ENCODE data around the gene FGFRL1.
"Not testable (repeated sequence)": the region's sequence is repeated elsewhere in the genome, so short reads cannot be mapped to it uniquely, and the experiment has no call there.

Gene FGFRL1

DNA sequence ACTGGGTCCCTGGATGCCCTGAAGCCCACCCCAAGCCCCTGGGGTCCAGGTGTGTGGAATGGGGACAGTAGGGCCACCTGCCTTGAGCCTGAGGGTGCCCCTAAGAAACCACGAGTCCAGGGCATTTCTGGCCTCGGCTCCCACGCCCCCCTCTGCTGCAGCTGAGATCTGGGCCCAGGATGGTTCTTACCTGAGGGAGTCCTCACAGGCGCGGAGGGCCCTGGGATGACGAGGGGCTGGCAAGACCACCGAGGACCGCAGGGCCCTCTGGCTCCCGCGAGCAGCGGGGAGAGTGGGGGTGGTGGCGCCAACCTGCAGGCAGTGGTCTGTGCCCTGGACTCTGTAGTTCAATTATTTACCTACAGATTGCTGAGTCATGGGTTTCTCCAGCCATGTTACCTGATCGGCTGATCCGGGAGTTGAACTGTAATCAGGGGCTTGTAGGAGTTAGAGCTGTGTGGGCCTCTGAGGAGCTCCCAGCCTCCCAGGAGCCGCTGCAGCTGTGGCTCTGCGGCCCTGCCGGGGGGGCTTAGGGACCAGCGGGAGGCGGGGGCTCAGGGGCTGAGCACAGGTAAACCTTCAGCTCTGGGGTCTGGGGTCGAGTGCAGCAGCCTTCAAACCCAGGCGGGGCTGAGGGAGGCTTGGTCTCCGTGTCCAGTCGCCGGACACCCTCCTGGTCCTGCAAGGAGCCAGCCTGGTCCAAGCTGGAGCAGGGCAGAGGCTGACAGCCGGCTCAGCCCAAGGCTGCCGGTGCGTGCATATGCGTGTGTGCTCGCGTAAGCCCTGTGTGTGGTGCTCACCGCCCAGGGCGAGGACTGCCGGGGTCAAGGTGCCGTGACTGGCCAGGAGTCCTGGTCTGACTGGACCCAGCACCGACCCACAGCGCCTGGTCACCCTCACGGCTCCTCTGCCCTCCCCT is 18.1 kb upstream of the FGFRL1 start, which contains the start of gene SLC26A1:
SLC26A1 (minus strand) TSS at position 294 of the 919 bp plus-strand sequence. CDS start 1,701 bp downstream, outside the sequence.
- no peak for DNase-seq

DNA sequence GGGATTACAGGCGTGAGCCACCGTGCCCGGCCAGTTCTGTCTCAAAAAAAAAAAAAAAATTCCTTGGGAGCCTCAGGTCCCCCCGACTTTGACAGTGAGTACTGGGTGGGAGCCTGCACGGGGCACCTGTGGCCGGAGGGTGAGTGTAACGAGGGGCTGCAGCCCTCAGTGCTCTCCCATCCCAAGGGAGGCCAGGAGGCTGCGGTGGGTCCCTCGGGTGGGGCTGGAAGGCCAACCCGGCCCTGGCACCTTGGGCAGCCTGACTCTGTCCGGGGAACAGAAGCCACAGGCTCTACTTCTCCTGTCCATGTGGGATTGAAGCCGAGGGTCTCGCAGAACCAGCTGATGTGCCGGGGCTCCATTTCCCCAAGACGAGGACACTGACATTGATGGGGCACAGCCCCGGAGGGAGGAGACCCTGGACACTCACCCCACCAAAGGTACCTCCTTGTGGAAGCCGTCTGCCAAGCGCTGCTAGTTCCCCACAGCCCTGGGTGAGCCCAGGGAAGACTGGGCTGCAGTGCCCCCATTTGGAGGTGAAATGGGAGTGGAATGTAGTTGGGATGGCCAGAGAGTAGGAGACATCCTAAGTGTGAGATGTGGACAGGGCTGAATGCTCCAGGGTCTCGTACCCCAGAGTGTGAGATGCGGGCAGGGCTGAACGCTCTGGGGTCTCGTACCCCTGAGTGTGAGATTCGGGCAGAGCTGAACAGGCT is 16.0 kb upstream of the FGFRL1 start:
- no peak for DNase-seq

DNA sequence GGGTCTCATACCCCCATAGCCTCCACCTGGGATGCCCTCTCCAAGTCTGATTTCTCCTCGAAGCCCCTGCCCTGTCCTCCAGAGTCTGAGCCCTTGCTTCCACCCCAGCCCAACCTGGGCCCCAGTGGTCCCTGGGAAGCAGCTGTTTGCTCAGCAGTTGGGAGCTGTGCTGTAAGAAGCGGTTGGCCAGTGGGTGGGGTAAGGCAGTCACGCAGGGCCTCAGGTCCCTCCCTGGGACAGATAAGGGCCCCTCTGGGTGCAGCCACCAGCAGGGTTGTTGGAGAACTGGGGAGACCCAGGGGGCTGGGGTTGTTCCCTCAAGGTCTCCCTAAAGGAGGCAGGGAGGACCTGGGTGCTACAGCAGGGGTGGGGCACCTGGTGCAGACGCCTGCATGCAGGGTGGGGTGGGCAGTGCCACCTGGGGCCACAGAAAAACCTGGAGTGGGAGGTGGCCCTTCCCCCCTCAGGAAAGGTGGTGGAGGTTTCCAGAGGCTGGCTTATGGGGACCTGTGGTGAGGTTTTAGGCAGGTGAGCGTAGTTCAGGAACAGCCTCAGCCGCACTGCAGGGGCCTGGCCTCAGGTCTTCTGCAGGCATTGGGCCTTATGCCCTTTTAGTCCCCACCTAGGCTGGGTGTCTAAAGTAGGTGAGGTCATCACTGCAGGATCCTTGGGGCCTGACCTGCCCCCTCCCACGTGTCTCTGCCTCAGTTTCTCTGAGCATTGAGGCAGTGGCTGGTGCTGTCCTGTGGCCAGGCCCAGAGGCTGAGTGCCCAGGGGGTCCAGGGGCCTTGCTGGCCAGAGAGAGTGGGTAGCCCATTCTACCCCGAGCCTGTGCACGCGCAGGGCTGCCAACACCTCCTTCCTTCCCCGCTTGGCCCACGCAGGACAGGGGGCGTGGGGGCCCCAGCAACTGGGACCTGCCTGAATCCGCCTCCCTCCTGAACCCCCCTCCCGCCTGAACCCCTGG is 15.1 kb upstream of the FGFRL1 start:
- DNase-seq: no peak

DNA sequence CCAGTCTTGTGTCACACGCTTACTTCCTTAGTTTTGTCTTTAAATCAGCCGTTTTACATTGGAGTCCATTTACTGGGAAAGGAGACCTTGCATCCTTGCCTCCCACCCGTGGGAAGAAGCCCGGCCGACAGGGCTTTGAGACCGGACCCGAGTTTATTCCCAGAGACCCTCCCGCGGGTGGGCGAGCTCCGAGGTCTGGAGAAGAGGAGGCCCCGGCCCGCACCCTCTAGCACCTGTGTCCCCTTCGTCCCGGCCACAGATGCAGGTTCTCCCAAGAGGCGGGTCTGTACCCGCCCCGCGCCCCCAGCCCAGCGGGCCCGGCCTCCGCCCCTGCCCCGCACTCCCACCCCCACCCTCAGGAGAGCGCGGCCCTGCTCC is 14.4 kb upstream of the FGFRL1 start:
- DNase-seq: no peak

DNA sequence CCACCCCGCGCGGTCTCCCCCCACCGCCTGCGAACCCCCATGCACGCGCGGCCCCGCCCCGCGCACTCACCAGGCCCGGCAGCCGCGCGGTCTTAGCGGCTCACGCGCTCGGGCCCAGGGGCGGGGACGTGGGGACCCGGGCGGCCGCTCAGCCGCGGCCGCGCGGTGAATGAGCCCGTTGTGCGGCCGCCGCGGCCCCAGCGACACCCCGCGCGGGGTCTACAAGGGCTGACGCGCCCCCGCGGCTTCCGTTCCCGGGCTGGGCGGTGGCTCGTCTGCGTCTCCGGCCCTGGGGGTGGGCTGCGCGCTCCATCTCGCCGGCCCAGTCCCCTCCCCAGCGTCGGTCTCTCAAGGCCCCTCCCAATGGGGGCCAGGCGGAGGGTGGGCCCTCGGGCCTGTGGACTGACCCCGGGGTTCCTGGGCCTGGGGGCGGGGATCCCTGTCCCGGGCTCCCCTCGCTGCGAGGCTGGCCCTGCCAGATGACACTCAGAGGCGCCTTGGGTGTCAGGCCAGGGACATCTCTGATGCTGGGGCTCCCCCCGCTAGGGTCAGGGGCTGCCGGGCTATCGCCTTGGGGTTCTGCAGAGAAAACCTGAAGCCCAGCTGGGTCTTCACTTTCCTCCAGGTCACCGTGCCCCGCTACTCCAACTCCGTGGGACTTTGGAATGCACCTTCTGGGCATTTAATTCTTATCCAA is 13.9 kb upstream of the FGFRL1 start:
- DNase-seq: no peak

DNA sequence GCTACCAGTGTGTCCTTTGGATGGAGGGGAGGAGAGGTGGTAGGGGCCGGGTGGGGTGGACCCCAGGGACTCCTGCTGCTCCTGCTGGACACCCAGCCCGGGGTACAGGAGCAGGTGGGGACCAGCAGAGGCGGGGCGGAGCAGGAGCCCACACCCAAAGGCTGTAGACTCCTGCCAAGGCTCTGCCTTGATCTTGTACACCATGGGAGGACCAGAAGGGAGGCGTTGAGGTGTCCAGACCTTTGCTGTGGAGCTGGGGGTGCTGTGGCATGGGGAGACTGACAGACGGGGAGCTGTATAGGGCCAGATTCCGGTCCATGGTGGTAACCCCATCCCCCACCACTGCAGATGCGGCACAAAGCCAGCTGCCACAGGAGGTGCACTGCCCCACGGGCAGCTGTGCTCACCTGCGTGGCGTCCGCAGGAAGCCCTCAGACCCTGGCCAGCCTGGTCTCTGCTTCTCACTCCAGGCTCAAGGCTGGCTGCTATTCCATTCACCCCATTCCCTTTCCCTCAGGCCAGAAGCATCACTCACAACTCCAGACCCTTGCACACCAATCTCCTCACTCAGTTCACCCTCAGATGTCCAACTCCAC is 13.2 kb upstream of the FGFRL1 start:
- DNase-seq: no peak

DNA sequence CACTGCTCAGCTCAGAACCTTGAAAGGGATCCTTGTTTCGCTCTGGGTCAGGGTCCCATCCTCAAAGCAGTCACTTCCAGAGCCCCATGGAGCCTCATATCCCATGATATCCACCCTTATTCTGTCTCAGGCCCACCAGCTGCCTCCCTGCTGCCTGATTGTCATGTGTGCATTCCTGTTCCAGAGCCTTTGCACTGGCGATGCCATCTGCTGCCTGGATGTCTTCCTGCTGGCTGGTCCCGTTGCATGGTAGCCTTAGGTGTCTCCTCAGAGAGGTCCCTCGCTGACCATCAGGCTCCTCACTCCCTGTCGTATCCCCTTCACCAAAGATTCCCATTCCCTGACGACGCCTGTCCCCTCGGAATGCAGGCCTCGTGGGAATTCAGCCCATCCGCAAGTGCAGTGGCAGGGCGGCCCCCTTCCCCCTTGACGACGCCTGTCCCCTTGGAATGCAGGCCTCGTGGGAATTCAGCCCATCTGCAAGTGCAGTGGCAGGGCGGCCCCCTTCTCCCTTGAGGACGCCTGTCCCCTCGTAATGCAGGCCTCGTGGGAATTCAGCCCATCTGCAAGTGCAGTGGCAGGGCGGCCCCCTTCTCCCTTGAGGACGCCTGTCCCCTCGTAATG is 12.1 kb upstream of the FGFRL1 start:
- not testable (repeated sequence) for DNase-seq

DNA sequence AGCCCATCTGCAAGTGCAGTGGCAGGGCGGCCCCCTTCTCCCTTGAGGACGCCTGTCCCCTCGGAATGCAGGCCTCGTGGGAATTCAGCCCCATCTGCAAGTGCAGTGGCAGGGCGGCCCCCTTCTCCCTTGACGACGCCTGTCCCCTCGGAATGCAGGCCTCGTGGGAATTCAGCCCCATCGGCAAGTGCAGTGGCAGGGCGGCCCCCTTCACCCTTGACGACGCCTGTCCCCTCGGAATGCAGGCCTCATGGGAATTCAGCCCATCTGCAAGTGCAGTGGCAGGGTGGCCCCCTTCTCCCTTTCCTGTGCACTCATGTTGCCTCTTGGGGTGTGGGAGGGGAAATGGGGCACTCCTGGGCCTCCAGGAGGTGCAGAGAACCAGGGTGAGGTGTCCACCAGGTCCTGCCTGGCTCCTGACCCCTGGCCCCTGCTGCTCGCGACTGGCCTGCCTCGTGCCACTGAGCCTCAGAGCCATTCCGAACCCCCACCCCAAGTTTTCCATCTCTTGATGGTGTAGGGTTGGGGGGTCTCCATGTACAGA is 11.5 kb upstream of the FGFRL1 start:
- DNase-seq: no peak

DNA sequence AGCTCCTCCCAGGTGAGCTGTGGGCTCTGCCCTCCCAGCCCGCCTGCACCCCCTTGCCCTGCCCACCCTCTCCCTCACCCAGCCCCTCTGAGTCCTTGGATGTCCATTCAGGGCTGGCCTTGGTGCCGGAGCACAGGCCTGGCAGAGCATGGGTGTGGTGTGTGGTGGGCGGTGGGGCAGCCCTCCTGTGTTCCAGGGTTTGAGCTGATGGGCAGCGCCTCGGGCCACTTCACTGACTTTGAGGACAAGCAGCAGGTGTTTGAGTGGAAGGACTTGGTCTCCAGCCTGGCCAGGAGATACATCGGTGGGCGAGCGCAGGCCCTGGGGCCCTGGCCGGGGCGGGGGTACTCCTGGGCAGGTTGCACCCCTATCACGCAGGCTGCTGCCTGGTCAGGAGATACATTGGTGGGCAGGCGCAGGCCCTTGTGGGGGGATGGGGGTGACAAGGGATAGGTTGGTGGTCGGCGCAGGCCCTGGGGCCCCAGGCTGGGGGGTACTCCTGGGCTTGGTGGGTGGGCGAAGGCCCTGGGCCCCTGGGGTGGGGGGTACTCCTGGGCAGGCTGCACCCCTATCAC is 10.7 kb upstream of the FGFRL1 start:
- DNase-seq: no peak

DNA sequence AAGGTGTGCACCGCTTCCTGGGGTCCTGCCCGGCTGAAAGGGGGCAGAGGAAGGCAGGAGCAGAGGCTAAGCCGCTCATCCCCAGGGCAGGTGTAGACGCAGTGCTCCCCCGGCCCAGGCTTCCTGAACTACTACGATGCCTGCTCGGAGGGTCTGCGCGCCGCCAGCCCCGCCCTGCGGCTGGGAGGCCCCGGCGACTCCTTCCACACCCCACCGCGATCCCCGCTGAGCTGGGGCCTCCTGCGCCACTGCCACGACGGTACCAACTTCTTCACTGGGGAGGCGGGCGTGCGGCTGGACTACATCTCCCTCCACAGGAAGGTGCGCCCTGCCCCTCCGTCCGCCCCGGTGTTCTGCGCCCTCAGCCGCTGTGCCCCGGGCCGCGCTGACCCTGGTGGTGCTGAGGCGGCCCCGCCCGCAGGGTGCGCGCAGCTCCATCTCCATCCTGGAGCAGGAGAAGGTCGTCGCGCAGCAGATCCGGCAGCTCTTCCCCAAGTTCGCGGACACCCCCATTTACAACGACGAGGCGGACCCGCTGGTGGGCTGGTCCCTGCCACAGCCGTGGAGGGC is 9.8 kb upstream of the FGFRL1 start:
- no peak for DNase-seq

DNA sequence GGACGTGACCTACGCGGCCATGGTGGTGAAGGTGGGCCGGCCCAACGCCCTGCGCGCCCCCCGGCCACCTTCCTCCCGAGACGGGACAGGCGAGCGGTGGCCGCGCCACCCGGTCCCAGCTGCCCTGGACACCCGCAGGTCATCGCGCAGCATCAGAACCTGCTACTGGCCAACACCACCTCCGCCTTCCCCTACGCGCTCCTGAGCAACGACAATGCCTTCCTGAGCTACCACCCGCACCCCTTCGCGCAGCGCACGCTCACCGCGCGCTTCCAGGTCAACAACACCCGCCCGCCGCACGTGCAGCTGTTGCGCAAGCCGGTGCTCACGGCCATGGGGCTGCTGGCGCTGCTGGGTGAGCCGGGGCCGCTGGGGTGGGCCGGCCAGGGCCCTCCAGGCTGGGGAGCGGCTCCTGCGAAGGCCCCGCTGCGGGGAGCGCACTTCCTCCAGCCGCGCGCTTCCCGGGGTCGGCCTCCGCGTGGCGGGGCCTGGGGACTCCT is 9.2 kb upstream of the FGFRL1 start:
- DNase-seq: no peak

DNA sequence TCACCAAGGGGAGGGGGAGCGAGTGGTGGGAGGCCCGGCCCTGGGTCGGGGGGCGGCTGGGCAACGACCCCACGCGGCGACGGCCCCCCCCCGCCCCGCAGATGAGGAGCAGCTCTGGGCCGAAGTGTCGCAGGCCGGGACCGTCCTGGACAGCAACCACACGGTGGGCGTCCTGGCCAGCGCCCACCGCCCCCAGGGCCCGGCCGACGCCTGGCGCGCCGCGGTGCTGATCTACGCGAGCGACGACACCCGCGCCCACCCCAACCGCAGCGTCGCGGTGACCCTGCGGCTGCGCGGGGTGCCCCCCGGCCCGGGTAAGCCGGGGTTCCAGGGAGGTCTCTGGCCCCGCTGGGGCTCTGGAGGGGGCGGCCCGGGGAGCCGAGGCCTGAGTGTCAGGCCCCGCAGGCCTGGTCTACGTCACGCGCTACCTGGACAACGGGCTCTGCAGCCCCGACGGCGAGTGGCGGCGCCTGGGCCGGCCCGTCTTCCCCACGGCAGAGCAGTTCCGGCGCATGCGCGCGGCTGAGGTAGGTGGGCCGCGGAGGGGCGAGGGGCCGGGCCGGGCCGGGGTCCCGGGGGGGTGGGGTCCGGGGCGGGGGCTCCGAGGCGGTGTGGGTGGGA is 8.7 kb upstream of the FGFRL1 start:
- DNase-seq: no peak

DNA sequence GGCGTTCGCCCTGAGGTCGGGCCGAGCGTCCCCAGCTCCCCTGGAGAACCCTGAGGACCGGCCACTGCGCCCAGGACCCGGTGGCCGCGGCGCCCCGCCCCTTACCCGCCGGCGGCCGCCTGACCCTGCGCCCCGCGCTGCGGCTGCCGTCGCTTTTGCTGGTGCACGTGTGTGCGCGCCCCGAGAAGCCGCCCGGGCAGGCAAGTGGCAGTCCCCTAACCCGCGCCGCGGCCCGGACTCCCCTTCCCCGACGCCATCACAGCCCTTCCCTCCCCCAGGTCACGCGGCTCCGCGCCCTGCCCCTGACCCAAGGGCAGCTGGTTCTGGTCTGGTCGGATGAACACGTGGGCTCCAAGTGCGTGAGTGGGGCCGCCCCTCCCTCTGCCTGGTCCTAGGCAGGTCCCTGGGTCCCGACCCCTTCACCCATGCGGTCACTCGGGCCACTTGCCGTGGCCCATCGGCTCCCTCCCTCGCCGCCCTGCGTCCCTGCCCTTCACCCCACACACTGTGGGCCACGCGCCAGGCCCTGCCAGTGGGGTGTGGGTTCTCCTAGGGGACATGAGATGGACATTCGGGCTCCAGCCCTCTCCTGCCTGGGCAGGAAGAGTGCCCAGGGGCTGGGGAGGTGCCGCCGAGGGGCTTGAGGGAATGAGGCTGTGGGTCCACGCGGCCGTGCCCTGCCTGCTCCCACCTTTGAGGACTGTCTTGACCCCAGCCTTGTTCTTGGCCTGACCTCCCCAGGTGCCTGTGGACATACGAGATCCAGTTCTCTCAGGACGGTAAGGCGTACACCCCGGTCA is 8.0 kb upstream of the FGFRL1 start:
- no peak for DNase-seq

DNA sequence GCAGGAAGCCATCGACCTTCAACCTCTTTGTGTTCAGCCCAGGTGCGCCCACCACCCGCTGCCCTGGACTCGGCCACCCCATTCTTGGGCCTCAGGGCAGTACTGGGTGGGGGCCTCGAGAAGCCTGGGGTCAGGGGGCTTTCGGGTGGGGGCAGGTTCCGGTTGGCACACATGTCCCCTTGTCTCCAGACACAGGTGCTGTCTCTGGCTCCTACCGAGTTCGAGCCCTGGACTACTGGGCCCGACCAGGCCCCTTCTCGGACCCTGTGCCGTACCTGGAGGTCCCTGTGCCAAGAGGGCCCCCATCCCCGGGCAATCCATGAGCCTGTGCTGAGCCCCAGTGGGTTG is 7.4 kb upstream of the FGFRL1 start:
- no peak for DNase-seq

DNA sequence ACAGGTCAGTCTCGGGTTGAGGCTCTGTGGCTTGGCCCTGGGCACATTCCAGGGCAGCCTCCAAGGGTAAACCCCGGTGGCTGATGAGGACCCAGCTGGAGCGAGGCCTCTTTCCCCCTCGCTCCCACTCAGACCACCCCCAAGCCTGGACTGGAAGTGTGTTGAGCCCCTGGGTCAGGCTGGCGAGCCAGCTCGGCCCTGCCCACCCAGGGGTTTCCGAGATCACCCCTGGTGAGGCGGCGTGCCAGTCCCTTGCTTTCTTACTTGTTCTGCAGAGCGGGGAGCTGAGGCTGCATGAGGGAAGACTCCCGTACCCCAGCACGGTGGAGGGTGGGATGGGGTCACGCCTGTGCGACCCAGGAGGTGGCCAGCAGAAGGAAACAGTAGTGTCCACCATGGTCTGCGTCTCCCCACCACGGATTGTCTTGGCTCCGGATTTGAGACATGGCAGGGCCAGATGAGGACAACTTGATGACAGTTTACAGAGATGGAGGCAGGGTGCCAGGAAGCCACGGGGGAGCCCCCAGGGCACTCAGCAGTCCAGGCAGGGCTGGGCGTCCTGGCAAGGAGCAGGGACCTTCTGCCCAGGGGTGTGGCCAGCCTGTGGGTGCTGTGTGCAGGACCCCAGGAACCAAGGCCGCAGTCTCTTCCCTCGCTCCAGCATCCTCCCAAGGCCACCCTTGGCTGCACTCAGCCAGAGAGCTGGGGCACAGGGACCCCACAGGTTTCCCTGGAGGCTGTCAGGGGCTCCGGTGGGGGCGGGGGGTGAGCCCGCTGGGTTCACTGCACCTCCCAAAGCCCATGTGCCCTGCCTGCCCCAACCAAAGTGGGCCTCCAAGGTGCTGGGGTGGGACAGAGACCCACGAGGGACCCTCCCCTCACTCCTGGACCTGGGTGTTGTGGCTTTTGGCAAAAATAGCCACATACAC is 6.6 kb upstream of the FGFRL1 start:
- DNase-seq: no peak

DNA sequence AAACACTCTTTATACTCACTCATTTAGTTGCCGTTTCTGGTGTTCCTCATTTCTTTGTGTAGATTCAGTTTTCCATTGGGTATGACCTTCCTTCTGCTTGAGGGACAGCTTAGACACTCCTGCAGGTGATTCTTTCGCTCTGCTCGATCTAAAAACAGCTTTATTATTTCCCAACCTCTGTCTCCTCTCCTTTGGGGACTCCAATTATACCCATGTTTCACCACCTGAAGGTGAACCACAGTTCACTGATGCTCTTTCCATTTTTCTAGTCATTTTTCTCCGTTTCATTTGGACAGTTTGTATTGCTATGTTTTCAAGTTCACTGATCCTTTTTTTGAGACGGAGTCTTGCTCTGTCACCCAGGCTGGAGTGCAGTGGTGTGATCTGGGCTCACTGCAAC is 4.6 kb upstream of the FGFRL1 start:
- no peak for DNase-seq

DNA sequence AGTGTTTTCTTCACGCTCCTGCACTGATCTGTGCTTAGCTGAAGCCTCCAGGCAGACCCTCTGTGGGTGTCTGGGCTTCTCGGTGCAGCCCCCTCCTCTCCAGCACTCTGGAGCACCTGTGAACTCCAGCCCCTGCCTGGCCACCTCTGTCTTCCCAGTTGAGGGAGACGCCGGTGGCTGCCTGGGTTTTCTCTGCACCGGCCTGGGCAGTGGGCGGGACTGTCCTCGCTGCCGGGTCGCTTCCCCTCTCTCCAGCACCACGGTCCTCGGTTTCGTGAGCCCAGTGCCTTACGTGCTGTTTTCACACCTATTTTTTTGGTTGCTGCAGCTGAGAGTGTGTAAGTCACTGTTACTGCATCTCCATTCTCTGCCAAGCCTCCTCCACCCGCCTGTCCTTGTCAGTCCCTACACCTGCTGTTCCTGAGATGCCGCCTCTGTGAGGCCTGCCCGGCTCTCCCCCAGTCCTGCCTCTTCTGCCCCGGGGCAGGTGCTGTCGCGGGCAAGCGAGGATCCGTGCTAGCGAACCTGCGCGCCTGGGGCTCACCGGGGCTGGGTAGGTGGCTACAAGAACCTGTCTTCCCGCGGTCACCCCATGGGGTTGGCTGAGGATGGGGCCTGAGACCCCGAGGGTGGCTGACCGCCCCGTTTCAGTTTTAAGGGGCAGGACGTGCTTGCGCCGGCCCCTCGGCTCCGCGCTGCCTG is 2.4 kb upstream of the FGFRL1 start:
- DNase-seq: peak in 2 of 5 donors; percentile 26 to 37

Data from T-helper 1 cell (primary cell).